GM19397 (cell line): Measurements from ENCODE around the gene OR13A1.
"Not testable (repeated sequence)": the region's sequence is repeated elsewhere in the genome, so short reads cannot be mapped to it uniquely, and the experiment has no call there.

ENCODE experiments used
- ATAC-seq: cut with Tn5 transposase; IDR thresholded peaks from one replicate; pipeline ENCODE4 v1.9.1; 2021; ENCODE audit warnings: mild to moderate bottlenecking, moderate library complexity; ENCODE audit not compliant: unreplicated experiment

Gene OR13A1

DNA sequence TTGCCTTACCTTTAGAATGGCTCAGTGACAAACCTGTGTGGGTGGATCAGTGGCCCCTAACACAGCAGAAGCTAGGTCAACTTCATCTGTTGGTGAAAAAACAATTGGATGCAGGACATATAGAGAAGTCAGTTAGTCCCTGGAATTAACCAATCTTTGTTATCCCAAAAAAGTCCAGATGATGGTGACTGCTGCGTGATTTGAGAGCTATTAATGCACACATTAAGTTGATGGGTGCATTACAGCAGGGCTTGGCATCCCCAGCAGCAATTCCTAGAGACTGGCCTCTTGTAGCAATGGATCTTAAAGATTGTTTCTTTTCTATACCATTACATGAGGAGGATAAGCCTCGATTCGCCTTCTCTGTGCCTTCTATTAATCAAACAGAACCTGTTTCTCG, 33.3 kb downstream of the OR13A1 start:
- no peak for ATAC-seq

DNA sequence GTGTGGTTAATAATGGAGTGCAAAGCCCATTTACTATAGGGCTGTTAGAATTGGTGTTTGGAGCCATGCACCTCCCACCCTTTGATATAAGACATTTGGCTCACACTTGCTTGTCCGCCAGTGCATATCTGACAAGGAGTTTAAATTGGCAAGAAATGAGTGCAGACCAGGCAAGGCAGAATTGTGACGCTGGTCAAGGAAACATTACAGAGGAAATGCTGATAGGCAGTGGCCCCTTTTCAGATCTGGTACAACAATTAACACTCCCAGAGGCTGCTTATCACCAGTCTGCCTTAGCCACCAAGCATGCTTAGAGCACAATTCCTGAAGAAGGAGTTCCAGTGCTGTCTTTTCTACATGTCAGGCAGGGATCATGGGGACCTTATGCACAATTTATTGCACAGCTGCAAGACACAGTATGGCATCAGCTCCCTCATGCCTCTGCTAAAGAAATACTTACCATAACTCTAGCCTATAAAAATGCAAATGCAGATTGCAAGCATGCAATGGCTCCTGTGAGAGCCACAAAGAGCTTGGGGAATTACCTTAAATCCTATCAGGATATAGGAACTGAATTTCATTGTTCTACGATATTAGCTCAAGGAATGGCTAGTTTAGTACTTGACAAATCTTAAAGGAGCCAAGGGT, 35.2 kb downstream of the OR13A1 start:
- ATAC-seq = no peak

DNA sequence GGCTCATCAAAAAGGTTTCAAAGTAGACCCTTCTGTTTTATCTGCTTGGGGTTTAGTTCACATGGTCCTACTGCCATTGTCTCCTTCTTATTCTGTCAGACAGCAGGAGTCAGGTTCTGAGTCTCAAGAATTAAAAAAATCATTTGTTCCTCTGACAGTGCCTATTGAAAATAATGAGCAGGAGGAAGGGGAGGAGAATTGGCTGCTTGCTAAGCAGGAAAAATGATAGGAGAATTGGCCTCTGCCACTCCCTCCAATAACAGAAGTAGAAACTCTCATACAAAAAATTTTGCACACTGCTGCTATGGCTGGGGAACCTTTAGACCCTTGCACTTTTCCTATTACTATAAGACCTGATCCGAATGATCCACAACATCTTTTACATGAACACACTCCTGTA, 35.7 kb downstream of the OR13A1 start:
- ATAC-seq = no peak

DNA sequence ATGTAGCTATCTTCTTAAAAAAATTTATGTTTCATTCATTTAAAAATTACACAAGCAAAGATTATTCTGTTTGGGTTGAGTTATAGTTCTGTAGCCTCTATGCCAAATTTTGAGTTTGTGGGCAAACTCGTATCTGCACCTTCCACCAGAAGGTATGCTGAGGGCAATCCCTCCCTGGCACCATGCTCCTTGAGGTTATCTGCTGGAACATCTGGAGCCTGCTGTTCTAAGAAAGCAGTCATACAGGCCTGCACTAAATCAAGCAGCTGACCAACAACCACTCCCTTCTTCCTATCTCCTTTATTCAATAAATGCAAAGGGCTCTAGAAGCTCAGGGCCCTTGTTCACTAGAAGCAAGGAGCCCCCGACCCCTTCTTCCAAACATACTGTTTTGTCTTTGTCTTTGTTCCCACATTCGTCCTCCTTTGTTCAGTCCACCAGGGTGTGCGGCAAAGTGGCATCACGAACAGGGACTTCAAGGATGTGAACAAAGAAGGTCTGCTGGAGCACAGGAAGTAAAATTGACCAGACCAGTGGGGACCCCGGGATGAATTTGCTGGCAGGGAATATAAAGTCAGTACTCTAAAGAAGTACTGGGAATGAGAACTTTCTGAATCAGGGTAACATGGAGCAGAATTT, 36.4 kb downstream of the OR13A1 start:
- no peak for ATAC-seq

DNA sequence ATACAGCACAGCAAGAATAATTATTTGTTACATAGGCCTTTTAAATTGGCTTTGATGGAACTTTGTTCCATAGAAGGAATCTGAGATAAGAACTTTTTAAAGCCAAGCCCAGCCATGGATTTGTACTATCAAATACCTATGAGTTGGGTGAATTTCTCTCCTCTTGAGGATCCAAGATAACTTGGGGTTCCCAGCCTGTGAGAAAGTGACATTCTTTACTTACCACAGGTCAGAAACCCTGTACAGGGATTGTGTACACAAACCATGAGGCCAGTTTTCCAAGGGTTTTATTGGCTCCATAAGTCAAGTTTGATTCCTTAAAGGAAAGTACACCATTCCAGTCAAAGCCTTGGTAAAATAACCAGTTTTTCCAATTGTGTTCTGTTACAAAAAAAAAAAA, 39.3 kb downstream of the OR13A1 start:
- not testable (repeated sequence) for ATAC-seq

DNA sequence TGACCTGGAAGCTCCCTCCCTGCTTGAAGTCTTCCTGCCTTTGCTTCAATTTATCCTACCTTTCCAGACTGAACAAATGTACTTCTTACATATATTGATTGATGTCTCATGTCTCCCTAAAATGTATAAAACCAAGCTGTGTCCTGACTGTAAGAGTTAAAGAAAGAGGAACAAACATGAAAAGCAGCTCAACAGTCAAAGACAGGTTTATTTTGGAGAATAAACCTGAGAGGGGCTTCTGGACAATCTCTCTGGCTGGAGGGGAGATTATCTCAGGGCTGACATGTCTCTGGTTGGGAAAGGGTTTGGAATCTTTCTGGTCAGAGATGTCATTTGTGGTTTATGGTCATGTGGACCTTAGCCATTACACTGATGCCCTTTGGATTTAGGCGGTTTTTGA, 41.0 kb downstream of the OR13A1 start:
- no peak for ATAC-seq

DNA sequence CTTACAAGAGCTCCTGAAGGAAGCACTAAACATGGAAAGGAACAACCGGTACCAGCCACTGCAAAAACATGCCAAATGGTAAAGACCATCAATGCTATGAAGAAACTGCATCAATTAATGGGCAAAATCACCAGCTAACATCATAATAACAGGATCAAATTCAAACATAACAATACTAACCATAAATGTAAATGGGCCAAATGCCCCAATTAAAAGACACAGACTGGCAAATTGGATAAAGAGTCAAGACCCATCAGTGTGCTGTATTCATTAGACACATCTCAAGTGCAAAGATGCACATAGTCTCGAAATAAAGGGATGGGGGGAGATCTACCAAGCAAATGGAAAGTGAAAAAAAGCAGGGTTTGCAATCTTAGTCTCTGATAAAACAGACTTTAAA, 47.6 kb downstream of the OR13A1 start:
- not testable (repeated sequence) for ATAC-seq

DNA sequence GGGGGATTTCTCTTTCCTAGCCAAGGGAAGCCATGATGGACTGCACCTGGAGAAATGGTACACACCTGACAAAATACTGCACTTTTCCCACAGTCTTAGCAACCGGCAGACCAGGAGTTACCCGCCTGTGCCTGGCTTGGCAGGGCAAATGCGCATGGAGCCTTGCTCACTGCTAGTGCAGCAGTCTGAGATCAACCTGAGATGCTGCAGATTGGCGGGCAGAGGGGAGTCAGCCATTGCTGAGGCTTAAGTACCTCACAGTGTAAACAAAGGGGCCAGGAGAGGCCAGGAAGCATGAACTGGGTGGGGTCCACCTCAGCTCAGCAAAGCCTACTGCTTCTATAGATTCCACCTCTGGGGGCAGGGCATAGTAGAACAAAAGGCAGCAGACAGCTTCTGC, 49.4 kb downstream of the OR13A1 start:
- ATAC-seq = no peak

DNA sequence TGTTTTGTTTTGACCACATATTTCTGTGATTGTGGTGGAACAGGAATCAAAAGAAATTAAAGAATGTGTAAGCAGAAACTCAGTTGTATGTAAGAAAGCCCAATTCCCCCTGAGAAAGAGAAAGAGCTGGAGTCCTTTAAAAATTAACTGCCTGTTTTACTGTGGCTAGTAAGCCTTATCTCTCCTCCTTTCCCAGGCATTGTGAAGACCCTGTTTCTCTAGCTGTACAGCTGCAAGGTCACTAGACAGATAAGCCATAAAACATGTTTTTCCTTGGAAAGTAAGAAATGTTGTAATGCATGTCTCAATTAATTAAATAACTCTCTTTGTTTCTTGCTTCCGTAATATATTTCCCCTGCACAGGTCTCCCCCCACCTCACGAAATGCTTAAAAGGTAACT, 53.5 kb downstream of the OR13A1 start:
- ATAC-seq = no peak

DNA sequence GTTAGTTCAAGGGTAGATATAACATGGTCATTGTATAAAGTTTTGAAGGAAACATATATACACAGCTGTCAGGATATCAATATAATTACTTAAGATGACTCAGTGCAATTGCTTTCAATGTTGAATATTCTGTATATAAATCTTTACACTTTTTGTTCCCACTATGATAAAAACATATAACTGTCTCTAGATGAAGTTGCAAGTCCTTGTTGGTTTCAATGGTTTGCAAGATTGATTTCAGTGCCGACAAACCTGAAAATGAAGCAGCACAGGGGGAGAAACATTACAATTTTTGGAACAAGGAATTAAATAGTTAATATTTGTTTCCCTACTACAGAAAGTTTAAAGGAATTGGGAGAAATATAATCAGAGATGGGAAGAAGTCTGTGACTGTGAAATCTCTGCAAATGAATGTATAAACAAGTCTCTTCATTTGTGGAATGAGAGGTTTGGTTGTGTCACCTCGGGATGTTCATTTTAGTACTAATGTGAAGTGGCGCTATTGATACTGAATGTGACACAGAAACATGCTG, 54.1 kb downstream of the OR13A1 start:
- no peak for ATAC-seq

DNA sequence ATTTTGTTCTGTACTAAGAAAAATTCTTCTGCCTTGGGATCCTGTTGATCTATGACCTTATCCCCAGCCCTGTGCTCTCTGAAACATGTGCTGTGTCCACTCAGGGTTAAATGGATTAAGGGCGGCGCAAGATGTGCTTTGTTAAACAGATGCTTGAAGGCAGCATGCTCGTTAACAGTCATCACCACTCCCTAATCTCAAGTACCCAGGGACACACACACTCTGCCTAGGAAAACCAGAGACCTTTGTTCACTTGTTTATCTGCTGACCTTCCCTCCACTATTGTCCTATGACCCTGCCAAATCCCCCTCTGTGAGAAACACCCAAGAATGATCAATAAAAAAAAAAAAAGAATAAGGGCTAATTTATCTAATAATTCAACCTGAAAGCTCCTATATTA, 54.8 kb downstream of the OR13A1 start:
- not testable (repeated sequence) for ATAC-seq

DNA sequence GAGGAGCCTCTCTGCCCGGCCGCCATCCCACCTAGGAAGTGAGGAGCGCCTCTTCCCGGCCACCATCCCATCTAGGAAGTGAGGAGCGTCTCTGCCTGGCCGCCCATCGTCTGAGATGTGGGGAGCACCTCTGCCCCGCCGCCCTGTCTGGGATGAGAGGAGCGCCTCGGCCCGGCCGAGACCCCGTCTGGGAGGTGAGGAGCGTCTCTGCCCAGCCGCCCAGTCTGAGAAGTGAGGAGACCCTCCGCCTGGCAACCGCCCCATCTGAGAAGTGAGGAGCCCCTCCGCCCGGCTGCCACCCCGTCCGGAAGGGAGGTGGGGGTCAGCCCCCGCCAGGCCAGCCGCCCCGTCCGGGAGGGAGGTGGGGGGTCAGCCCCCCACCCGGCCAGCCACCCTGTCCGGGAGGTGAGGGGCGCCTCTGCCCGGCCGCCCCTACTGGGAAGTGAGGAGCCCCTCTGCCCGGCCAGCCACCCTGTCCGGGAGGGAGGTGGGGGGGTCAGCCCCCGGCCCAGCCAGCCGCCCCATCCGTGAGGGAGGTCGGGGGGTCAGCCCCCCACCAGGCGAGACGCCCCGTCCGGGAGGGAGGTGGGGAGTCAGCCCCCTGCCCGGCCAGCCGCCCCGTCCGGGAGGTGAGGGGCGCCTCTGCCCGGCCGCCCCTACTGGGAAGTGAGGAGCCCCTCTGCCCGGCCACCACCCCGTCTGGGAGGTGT, 55.5 kb downstream of the OR13A1 start:
- not testable (repeated sequence) for ATAC-seq

DNA sequence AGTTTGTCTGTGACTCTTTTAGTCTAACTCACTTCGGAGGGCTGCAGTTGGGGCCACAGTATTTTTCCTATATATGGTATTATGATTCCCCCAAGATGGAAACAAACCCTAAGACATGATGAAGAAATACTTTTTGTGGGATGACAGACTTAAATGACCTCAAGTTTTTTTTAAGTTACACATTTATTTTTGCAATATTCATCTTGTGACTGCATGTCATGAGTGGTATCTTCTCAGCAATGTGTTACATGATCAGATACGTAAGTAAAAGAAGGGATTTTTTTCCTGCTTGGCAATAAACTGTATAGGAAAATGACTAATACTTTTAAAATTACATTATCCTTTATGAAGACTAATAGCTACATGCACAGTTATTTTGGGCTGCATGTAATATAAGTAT, 57.8 kb downstream of the OR13A1 start:
- no peak for ATAC-seq

DNA sequence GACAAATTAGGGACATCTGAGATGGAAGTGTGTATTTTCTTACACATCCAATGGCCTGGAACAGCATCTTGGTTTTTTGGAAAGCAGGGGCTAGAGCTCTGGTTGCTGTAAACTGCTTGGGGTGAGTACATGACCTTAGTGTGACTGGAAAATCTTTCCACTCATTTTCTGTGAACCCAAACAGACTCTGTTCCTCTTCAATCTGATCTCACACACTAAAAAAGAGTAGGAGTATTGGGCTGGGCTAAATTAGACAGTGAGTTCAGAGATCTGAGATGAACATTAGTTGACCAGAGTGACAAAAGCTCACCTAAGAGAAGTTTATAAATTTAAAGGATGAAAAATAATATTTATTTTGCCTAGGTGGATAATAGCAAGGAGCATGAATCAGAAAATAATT, 59.2 kb downstream of the OR13A1 start:
- ATAC-seq = no peak

DNA sequence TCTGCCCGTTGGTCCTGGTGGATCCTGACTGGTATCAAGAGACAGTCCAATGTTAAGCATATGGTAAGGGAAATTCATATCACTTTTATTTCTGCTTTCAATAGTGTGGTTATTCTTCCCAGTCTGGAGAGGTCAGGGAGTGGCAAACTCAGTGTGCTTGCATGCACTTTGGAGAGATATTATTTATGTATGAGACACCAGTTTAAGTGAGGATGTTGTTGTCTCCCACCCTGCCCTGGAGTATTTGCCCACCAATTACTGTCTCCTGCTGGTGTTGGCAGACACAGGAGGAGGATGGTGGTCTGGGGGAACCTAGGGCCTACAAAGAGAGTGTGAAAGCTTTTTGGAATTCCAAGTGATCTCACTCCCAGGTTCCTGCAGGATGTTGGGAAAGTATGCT, 59.7 kb downstream of the OR13A1 start:
- no peak for ATAC-seq

DNA sequence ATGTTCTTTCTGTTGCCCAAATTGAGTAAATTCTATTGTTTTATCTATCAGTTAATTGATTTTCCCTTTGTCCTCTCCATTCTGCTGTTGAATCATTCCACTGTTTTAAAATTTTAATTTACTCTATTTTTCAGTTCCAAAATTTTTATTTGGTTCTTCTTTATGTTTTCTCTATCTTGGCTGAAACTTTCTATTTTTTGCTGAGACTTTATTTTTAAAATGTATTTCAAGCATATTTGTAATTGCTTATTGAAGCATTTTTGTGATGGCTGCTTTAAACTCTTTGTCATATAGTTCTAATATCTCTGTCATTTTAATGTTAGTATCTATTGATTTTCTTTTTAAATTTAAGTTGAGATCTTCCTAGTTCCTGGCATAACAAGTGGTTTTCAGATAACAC, 60.5 kb downstream of the OR13A1 start:
- ATAC-seq = no peak

DNA sequence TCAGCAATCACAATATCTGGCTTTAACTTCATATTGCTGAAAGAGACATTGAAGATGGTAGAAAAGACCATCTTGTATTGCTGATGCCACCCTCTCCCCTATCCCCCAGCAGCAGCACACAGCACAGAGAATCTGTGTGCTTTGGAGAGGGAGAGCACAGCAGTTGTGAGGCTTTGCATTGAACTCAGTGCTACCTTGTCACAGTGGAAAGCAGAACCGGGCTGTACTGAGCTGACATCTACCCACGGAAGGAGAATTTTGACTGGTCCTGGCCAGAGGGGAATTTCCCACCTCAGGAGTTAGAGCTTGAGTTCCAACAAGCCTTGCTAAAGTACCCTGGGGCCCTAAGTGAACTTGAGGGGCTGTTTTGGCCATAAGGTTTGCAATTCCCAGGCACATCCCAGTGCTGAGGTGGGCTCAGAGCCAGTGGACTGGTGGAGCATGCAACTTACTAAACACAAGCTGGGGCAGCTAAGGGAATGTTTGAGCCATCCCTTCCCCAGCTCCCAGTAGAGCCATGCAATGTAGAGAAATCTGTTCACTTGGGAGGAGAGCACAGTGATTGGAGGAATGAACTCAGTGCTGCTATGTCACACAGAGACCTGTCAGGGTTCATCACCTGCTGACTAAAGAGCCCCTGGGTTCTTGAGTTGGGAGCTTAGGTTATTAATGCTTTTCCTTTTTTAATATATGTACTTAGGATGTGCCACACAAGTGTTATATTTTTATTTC, 62.1 kb downstream of the OR13A1 start:
- peak; percentile 48 for ATAC-seq
